ENCODE measurements around the gene CCDC137. TPM values are rescaled to one million over a fixed set of nuclear protein-coding genes. Genes with fewer than 3 reads are reported as not detected.

The CCDC137 gene
- polyA plus RNA-seq, 2 donors, result 22.2 to 33.0 TPM

DNA sequence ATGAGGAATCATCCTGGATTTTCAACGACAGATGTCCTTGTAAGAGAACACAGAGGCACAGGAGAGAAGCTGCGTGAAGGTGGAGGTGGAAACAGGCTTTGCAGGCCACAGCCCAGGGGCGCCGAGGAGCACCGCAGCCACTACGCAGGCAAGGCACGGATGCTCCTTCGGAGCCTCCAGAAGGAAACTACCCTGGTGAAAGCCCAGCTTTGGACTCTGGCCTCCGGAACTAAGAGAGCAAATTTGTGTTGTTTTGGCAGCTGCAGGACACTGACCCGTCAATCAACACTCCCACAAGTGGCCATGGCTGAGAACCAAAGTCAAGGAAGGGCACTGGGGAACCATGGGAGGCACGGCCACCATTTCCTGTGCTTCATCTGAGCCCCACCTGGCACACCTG is 13.6 kb downstream of the CCDC137 start:
- Histone ChIP-seq H3K4me3 (ENCODE audit: low read depth in 1 of 2, low read length in 2 of 2) (no peak overlapping the region), H3K36me3 (ENCODE audit: control insufficient read depth in 2 of 2, insufficient read depth in 2 of 2, low read length in 1 of 2) (peaks cover 0 to 2% of the 10 kb centered on the region in 2 donors), H3K4me1 (ENCODE audit: control insufficient read depth in 2 of 2, insufficient read depth in 2 of 2, low read length in 1 of 2) (peaks cover 0 to 13% of the 10 kb centered on the region in 2 donors), H3K27me3 (ENCODE audit: control insufficient read depth in 1 of 2, insufficient read depth in 2 of 2, low read length in 2 of 2) (no peaks in the 10 kb centered on the region), H3K27ac (ENCODE audit: low read depth in 2 of 2, low read length in 1 of 2) (no peak overlapping the region), H3K9me3 (ENCODE audit: control insufficient read depth in 2 of 2, insufficient read depth in 1 of 2, low read depth in 1 of 2, low read length in 1 of 2) (no peaks in the 10 kb centered on the region)
- 83 to 84% methylated on average over 11 of the region's 11 CpGs for WGBS, 2 donors

- H3K27ac ChIP-seq (ENCODE audit: low read depth in 2 of 2, low read length in 1 of 2), result no peak overlapping the region
- 63 to 72% methylated on average over 17 of the region's 17 CpGs for WGBS, 2 donors
- H3K27me3 ChIP-seq (ENCODE audit: control insufficient read depth in 1 of 2, insufficient read depth in 2 of 2, low read length in 2 of 2), result no peaks in the 10 kb centered on the region
- H3K36me3 ChIP-seq (ENCODE audit: control insufficient read depth in 2 of 2, insufficient read depth in 2 of 2, low read length in 1 of 2), result peaks cover 0 to 10% of the 10 kb centered on the region in 2 donors
- no peak overlapping the region for H3K4me3 ChIP-seq (ENCODE audit: low read depth in 1 of 2, low read length in 2 of 2)
- peaks cover 0 to 18% of the 10 kb centered on the region in 2 donors for H3K4me1 ChIP-seq (ENCODE audit: control insufficient read depth in 2 of 2, insufficient read depth in 2 of 2, low read length in 1 of 2)
- H3K9me3 ChIP-seq (ENCODE audit: control insufficient read depth in 2 of 2, insufficient read depth in 1 of 2, low read depth in 1 of 2, low read length in 1 of 2), result no peaks in the 10 kb centered on the region
Measured at GRCh38 chr17:81681672-81682071, 15.1 kb downstream of the CCDC137 start.

DNA sequence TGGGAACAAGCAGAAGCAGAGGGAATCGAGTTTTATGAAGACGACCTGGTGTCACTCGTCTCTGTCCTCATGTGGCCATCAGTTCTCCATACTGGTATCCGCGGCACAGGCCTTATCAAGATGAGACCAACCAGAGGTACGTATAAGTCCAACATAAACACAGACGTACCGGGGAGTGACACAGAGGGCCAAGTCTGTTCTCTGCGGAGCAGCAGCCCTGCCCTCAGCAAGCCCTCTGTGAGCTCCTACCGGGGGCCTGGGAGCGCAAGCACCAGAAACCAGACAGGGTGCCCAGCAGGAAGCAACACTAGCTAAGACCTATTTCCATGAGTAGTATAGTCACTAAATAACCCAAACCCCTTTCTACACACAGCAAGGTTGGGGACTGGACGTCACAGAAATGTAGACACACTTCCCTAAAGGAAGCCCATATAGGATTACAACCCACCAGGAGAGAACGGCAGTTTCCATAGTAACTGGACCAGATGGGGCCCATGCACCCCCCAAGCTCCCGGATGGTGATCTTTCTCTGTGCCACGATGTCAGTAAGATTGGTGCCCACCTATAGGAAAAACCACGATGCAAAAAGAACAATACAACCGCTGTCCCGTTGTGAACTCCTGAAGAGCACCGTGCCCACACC is 16.1 kb downstream of the CCDC137 start:
- 38 to 39% methylated on average over 19 of the region's 19 CpGs for WGBS, 2 donors
- H3K27ac ChIP-seq (ENCODE audit: low read depth in 2 of 2, low read length in 1 of 2), result peak overlapping the region in 1 of 2 donors; percentile 73

DNA sequence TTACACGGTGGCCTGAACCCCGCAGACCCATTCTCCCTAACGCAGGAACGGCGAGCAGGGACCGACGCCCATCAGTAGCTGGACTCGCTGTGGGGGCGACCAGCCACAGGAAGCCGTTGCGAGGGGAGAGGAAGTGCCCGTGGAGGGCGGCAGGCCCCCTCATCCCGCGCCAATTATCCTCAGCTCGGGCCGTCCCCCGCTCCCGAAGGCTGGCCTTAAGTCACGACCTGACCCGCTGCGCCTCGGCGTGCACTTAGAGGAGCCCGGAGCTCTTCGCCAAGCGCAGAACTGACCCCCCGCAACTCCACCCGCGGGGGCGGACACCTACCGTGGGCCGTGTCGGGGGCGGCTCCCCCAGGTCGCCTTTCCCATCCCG is 16.7 kb downstream of the CCDC137 start:
- peak overlapping the region; percentile 64 to 73 for H3K27ac ChIP-seq (ENCODE audit: low read depth in 2 of 2, low read length in 1 of 2)

More for the DNA sequence above, 16.1 kb downstream of the CCDC137 start:
- H3K27me3 ChIP-seq (ENCODE audit: control insufficient read depth in 1 of 2, insufficient read depth in 2 of 2, low read length in 2 of 2), result no peaks in the 10 kb centered on the region
- peak overlapping the region; percentile 87 to 97 for H3K4me3 ChIP-seq (ENCODE audit: low read depth in 1 of 2, low read length in 2 of 2)
- H3K36me3 ChIP-seq (ENCODE audit: control insufficient read depth in 2 of 2, insufficient read depth in 2 of 2, low read length in 1 of 2), result peaks cover 0 to 19% of the 10 kb centered on the region in 2 donors
- no peaks in the 10 kb centered on the region for H3K9me3 ChIP-seq (ENCODE audit: control insufficient read depth in 2 of 2, insufficient read depth in 1 of 2, low read depth in 1 of 2, low read length in 1 of 2)
- H3K4me1 ChIP-seq (ENCODE audit: control insufficient read depth in 2 of 2, insufficient read depth in 2 of 2, low read length in 1 of 2), result peaks cover 0 to 18% of the 10 kb centered on the region in 2 donors

DNA sequence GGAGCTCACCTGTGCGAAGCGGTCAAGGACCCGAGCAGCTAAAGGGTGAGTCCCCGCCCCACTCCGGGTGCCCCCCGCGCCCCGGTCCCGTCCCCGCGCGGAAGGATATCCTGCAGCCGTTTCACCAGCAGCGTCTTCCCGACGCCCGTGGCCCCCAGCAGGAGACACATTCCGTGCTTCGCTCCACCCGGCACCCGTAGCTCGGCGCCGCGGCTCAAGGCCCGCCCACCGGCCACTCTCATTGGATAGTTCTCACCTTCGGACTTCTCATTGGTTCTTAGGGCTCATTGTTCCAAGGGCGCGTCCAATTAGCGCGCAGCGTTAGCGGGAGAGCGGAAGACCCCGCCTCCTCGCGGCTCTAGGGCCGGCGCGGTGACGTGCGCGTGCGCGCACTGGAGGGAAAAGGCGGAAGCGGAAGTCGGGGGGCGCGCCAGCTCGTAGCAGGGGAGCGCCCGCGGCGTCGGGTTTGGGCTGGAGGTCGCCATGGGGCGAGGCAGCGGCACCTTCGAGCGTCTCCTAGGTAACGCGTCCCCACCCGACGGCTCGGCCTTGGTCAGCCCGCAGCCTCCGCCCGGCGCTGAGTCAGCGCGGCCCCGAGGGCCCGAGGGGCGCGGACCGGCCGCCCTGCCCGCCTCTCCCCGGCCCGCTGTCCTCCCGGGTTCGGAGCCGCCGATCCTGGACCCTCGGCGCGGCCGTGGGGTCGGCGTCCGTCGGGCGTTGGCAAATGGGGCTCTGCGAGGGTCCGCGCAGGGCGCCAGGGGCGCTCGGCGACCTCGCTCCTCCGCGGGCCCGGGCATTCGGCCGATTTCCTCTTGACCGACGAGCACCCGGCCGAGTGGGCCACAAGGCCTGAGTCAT is 17.3 kb downstream of the CCDC137 start, which contains the start of the genes ARL16 and HGS:
TSS of gene ARL16 (minus strand) at position 214 of the 858 bp plus-strand sequence. CDS start at position 170, 44 bp downstream.
TSS of gene HGS (plus strand) at position 428 of the 858 bp plus-strand sequence. CDS start at position 484, 56 bp downstream.
- Histone ChIP-seq H3K36me3 (ENCODE audit: control insufficient read depth in 2 of 2, insufficient read depth in 2 of 2, low read length in 1 of 2) (peaks cover 0 to 30% of the 10 kb centered on the region in 2 donors), H3K27ac (ENCODE audit: low read depth in 2 of 2, low read length in 1 of 2) (peak within 1 kb of the TSS; percentile 91 to 96), H3K4me1 (ENCODE audit: control insufficient read depth in 2 of 2, insufficient read depth in 2 of 2, low read length in 1 of 2) (peaks cover under 1 to 22% of the 10 kb centered on the region in 2 donors), H3K27me3 (ENCODE audit: control insufficient read depth in 1 of 2, insufficient read depth in 2 of 2, low read length in 2 of 2) (no peaks in the 10 kb centered on the region), H3K4me3 (ENCODE audit: low read depth in 1 of 2, low read length in 2 of 2) (peak within 1 kb of the TSS; percentile 87 to 97), H3K9me3 (ENCODE audit: control insufficient read depth in 2 of 2, insufficient read depth in 1 of 2, low read depth in 1 of 2, low read length in 1 of 2) (no peaks in the 10 kb centered on the region)
- 1% methylated on average over 108 to 112 of the region's 112 CpGs for WGBS, 2 donors

More for the DNA sequence above, 16.7 kb downstream of the CCDC137 start:
- H3K36me3 ChIP-seq (ENCODE audit: control insufficient read depth in 2 of 2, insufficient read depth in 2 of 2, low read length in 1 of 2), result peaks cover 0 to 24% of the 10 kb centered on the region in 2 donors
- 0 to 1% methylated on average over 33 to 37 of the region's 37 CpGs for WGBS, 2 donors
- no peaks in the 10 kb centered on the region for H3K9me3 ChIP-seq (ENCODE audit: control insufficient read depth in 2 of 2, insufficient read depth in 1 of 2, low read depth in 1 of 2, low read length in 1 of 2)
- H3K4me3 ChIP-seq (ENCODE audit: low read depth in 1 of 2, low read length in 2 of 2), result peak overlapping the region; percentile 87 to 97
- peaks cover 0 to 18% of the 10 kb centered on the region in 2 donors for H3K4me1 ChIP-seq (ENCODE audit: control insufficient read depth in 2 of 2, insufficient read depth in 2 of 2, low read length in 1 of 2)
- H3K27me3 ChIP-seq (ENCODE audit: control insufficient read depth in 1 of 2, insufficient read depth in 2 of 2, low read length in 2 of 2), result no peaks in the 10 kb centered on the region

DNA sequence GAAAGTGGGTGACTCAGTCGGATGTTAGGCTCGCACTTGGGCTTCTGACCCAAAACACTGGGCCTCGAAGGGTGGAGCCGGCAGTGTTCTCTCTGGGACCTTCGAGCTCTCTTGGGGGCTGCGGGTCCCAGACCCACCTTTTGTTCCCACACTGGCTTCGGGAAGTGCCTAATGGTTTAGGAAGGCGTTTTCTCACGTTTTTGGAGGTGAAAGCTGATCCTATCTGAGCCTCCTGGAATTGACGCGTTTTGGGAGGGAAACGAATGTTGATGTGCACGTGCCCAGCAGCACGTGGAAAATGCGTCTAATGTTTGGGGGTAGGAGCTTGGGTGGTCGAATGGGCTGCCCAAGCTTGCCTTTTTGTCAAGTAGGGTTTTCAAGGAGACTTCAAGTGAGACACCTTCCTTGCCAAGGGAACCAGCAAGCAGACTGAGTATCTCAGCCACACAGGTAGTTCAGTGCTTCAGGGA is 17.9 kb downstream of the CCDC137 start:
- Histone ChIP-seq H3K27me3 (ENCODE audit: control insufficient read depth in 1 of 2, insufficient read depth in 2 of 2, low read length in 2 of 2) (no peaks in the 10 kb centered on the region), H3K4me3 (ENCODE audit: low read depth in 1 of 2, low read length in 2 of 2) (peak overlapping the region; percentile 87 to 97), H3K4me1 (ENCODE audit: control insufficient read depth in 2 of 2, insufficient read depth in 2 of 2, low read length in 1 of 2) (peaks cover 2 to 25% of the 10 kb centered on the region in 2 donors), H3K36me3 (ENCODE audit: control insufficient read depth in 2 of 2, insufficient read depth in 2 of 2, low read length in 1 of 2) (peaks cover 0 to 36% of the 10 kb centered on the region in 2 donors), H3K27ac (ENCODE audit: low read depth in 2 of 2, low read length in 1 of 2) (peak overlapping the region; percentile 91 to 96), H3K9me3 (ENCODE audit: control insufficient read depth in 2 of 2, insufficient read depth in 1 of 2, low read depth in 1 of 2, low read length in 1 of 2) (no peaks in the 10 kb centered on the region)
- 2% methylated on average over 16 of the region's 16 CpGs for WGBS, 2 donors

DNA sequence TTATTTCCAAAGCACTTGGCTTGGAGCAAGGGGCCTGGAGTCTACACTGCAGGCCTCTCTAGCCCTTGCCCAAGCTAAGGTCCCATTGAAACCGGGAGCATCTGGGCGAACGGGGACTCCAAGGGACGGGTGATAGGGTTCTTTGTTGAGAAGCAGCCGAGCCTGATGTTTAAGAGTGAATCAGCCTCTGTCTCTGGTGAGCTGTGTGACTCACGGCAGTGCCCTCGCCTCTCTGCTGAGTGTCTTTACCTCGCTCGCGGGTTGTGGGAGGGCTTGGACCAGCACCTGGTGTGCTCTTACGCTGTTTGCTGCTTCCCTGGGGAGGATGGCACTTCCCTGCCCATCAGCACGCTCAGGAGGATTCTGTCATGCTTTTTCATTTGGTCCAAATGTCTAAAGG is 18.6 kb downstream of the CCDC137 start:
- H3K27ac ChIP-seq (ENCODE audit: low read depth in 2 of 2, low read length in 1 of 2), result peak overlapping the region; percentile 91 to 96
- H3K9me3 ChIP-seq (ENCODE audit: control insufficient read depth in 2 of 2, insufficient read depth in 1 of 2, low read depth in 1 of 2, low read length in 1 of 2), result no peaks in the 10 kb centered on the region
- H3K4me3 ChIP-seq (ENCODE audit: low read depth in 1 of 2, low read length in 2 of 2), result peak overlapping the region; percentile 87 to 97
- no peaks in the 10 kb centered on the region for H3K27me3 ChIP-seq (ENCODE audit: control insufficient read depth in 1 of 2, insufficient read depth in 2 of 2, low read length in 2 of 2)
- peaks cover 6 to 25% of the 10 kb centered on the region in 2 donors for H3K4me1 ChIP-seq (ENCODE audit: control insufficient read depth in 2 of 2, insufficient read depth in 2 of 2, low read length in 1 of 2)
- H3K36me3 ChIP-seq (ENCODE audit: control insufficient read depth in 2 of 2, insufficient read depth in 2 of 2, low read length in 1 of 2), result peaks cover 5 to 43% of the 10 kb centered on the region in 2 donors
- WGBS, 2 donors, result 44 to 50% methylated on average over 12 of the region's 12 CpGs

DNA sequence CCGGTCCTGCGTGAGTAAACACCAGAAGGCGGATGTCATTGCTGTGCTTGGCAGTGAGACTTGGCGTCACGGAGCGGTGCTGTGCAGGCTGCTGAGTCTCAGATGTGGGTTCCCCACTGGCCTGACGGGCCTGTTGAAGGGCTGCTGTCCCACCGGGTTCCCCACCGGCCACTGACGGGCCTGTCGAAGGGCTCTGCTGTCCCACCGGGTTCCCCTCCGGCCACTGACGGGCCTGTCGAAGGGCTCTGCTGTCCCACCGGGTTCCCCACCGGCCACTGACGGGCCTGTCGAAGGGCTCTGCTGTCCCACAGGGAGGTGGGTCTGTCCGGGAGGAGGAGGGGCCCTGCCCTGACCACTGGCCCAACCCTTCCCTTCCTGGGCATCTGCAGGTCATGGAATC is 20.1 kb downstream of the CCDC137 start:
- Histone ChIP-seq H3K9me3 (ENCODE audit: control insufficient read depth in 2 of 2, insufficient read depth in 1 of 2, low read depth in 1 of 2, low read length in 1 of 2) (no peaks in the 10 kb centered on the region), H3K4me1 (ENCODE audit: control insufficient read depth in 2 of 2, insufficient read depth in 2 of 2, low read length in 1 of 2) (peaks cover 7 to 25% of the 10 kb centered on the region in 2 donors), H3K4me3 (ENCODE audit: low read depth in 1 of 2, low read length in 2 of 2) (no peak overlapping the region), H3K27me3 (ENCODE audit: control insufficient read depth in 1 of 2, insufficient read depth in 2 of 2, low read length in 2 of 2) (no peaks in the 10 kb centered on the region), H3K36me3 (ENCODE audit: control insufficient read depth in 2 of 2, insufficient read depth in 2 of 2, low read length in 1 of 2) (peaks cover 14 to 56% of the 10 kb centered on the region in 2 donors), H3K27ac (ENCODE audit: low read depth in 2 of 2, low read length in 1 of 2) (no peak overlapping the region)
- 93 to 95% methylated on average over 20 of the region's 20 CpGs for WGBS, 2 donors

DNA sequence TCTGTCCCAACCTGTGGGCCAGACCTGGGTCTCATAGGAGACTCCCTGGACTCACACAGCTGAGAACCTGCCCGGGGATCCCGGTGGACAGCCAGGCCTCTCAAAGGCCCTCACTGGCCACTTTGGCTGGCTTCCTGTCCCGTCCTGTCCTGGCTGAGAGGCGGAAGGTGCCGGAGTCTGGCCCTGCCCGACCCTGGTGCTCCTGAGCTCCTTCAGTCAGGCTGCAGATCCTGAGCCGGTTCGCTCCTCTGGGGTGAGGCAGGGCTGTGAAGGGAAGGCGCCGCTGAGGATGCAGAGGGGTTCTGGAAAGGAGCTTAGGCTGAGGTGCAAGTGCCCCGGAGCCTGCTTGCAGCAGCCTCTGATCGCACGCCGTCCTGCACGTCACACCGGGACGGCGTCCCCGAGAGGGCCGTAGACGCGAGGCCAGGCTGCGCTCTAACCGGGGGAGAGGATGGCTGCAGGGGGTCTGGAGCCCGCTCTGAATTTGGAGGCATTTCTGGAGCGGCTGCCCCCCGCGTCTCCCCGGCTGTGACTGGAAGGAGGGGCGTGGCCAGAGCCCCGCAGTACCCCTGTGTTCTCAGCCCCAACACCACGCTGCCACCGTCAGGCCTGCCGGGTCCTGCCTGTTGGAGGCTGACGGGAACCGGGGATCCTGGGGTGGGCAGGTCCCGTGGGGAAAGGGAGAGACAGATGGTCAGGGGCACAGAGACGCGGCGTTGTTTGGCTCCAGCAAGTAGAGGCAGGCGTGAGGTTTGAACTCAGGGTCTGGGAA is 21.4 kb downstream of the CCDC137 start:
- H3K4me1 ChIP-seq (ENCODE audit: control insufficient read depth in 2 of 2, insufficient read depth in 2 of 2, low read length in 1 of 2), result peaks cover 7 to 22% of the 10 kb centered on the region in 2 donors
- no peak overlapping the region for H3K27ac ChIP-seq (ENCODE audit: low read depth in 2 of 2, low read length in 1 of 2)
- H3K9me3 ChIP-seq (ENCODE audit: control insufficient read depth in 2 of 2, insufficient read depth in 1 of 2, low read depth in 1 of 2, low read length in 1 of 2), result no peaks in the 10 kb centered on the region
- H3K4me3 ChIP-seq (ENCODE audit: low read depth in 1 of 2, low read length in 2 of 2), result no peak overlapping the region
- H3K27me3 ChIP-seq (ENCODE audit: control insufficient read depth in 1 of 2, insufficient read depth in 2 of 2, low read length in 2 of 2), result no peaks in the 10 kb centered on the region
- 88% methylated on average over 40 to 41 of the region's 41 CpGs for WGBS, 2 donors
- peaks cover 14 to 67% of the 10 kb centered on the region in 2 donors for H3K36me3 ChIP-seq (ENCODE audit: control insufficient read depth in 2 of 2, insufficient read depth in 2 of 2, low read length in 1 of 2)

Data from esophagus (tissue), 2 donors.